WERI-Rb-1 (cell line): Measurements from ENCODE around the gene RAPGEF4.

Source experiments
- DNase-seq: peaks from one replicate; pipeline ENCODE4 v3.0.0-alpha.2; 2020
- H3K27ac ChIP-seq: fragments of 250-450 bp; sonication (Bioruptor Pico); 2 replicates; pipeline ENCODE4 v1.5.1; 2020; ENCODE audit warnings: mild to moderate bottlenecking, moderate library complexity
- H3K27me3 ChIP-seq: fragments of 250-450 bp; sonication (Bioruptor Pico); 2 replicates; pipeline ENCODE4 v1.5.1; 2021; ENCODE audit warnings: mild to moderate bottlenecking, low read depth, moderate library complexity; ENCODE audit not compliant: insufficient read depth, severe bottlenecking
- H3K36me3 ChIP-seq: fragments of 250-450 bp; sonication (Bioruptor Pico); 2 replicates; pipeline ENCODE4 v1.5.1; 2020; ENCODE audit warnings: mild to moderate bottlenecking, moderate library complexity
- H3K4me3 ChIP-seq: 2 replicates; pipeline ENCODE4 v1.5.1; 2011; ENCODE audit warnings: low read depth, mild to moderate bottlenecking, control low read depth, low read length
- H3K9me3 ChIP-seq: fragments of 250-450 bp; sonication (Bioruptor Pico); 2 replicates; pipeline ENCODE4 v1.5.1; 2021; ENCODE audit warnings: mild to moderate bottlenecking, moderate library complexity; ENCODE audit not compliant: severe bottlenecking
- CTCF ChIP-seq: IDR thresholded peaks from 2 replicates; pipeline ENCODE4 v1.5.1; 2011; ENCODE audit warnings: low read depth, mild to moderate bottlenecking, control low read depth, inconsistent platforms, low read length

RAPGEF4 gene

GRCh38 chr2:173095356-173095755 is 359.7 kb downstream of the RAPGEF4 start:
- no peaks in the 10 kb centered on the region for H3K9me3 ChIP-seq
- no peak overlapping the region for H3K27ac ChIP-seq
- TF ChIP-seq CTCF, result no peak
- no peak for DNase-seq
- H3K4me3 ChIP-seq, result no peak overlapping the region
- H3K36me3 ChIP-seq, result peaks cover 27% of the 10 kb centered on the region
- no peaks in the 10 kb centered on the region for H3K27me3 ChIP-seq

GRCh38 chr2:173099271-173099670 is 363.6 kb downstream of the RAPGEF4 start:
- H3K4me3 ChIP-seq, result no peak overlapping the region
- no peak overlapping the region for H3K27ac ChIP-seq
- H3K9me3 ChIP-seq, result no peaks in the 10 kb centered on the region
- no peak for DNase-seq
- TF ChIP-seq CTCF, result no peak
- no peaks in the 10 kb centered on the region for H3K27me3 ChIP-seq
- peaks cover 4% of the 10 kb centered on the region; the same call in 1 of the 2 replicates for H3K36me3 ChIP-seq

DNA sequence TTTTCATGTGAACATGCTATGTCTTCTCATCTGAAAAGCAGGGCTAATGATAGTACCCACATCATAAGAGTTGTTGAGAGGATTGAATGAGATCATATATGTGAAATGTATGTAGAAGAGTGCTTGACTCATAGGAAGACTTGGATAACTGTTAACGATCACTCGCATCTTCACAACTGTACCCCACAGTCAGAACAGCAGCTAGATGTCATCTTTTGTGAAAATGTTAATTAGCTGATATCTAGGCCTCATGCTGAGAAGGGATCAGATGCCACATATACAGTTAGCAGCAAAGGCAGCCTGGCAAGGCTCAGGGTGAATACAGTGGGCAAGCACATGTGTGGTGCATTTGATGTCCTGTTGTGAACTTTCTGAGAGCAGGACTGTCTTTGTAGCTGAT is 364.2 kb downstream of the RAPGEF4 start:
- no peak for DNase-seq
- Histone ChIP-seq H3K4me3 (no peak overlapping the region), H3K36me3 (peaks cover 4% of the 10 kb centered on the region; the same call in 1 of the 2 replicates), H3K27ac (no peak overlapping the region), H3K27me3 (no peaks in the 10 kb centered on the region), H3K9me3 (no peaks in the 10 kb centered on the region)
- TF ChIP-seq CTCF, result no peak

- H3K36me3 ChIP-seq, result peaks cover 4% of the 10 kb centered on the region; the same call in 1 of the 2 replicates
- no peak overlapping the region for H3K27ac ChIP-seq
- TF ChIP-seq CTCF, result no peak
- H3K9me3 ChIP-seq, result no peaks in the 10 kb centered on the region
- H3K27me3 ChIP-seq, result no peaks in the 10 kb centered on the region
- DNase-seq, result no peak
- no peak overlapping the region for H3K4me3 ChIP-seq
These were observed 366.0 kb downstream of the RAPGEF4 start for GRCh38 chr2:173101687-173102086.
